Measurements from ENCODE around the gene TTC28. TPM values are rescaled to one million over a fixed set of nuclear protein-coding genes. Genes with fewer than 3 reads are reported as not detected.

The TTC28 gene
- total and polyA plus RNA-seq, 12 donors: 2.1 to 27.7 (median 20.4) TPM

- Histone ChIP-seq H3K27ac (peak overlapping the region in 6 of 10 donors; percentile 19 to 73 (median 54)), H3K36me3 (peaks cover 0 to 92% (median 20%) of the 10 kb centered on the region in 9 donors), H3K4me3 (peak overlapping the region in 1 of 10 donors; percentile 27), H3K9me3 (no peaks in the 10 kb centered on the region), H3K4me1 (peaks cover 0 to 30% (median 17%) of the 10 kb centered on the region in 9 donors), H3K27me3 (no peaks in the 10 kb centered on the region)
- WGBS, 2 donors: 92 to 97% methylated on average over 7 of the region's 7 CpGs
- intact Hi-C loops (cut with DNase I): loop anchor here in 4 of 10 donors (5.0 kb wide), 2 partner anchors 74 to 104 kb away; partner anchors contain the start of gene PITPNB (in 3 of the 4)
- no peak for TF ChIP-seq CTCF (IDR thresholded peaks at IDR 0.05)
- ATAC-seq (no peak), DNase-seq (no peak)
These were observed 687.9 kb downstream of the TTC28 start for GRCh38 chr22:27991586-27992293.

- intact Hi-C loops (cut with DNase I): loop anchor here in 4 of 10 donors (5.0 kb wide), 2 partner anchors 74 to 104 kb away; partner anchors contain the start of gene PITPNB (in 3 of the 4)
- peak; percentile 58 to 79 for DNase-seq
- peaks cover 0 to 30% (median 17%) of the 10 kb centered on the region in 9 donors for H3K4me1 ChIP-seq
- peak; percentile 46 to 70 (median 61) for TF ChIP-seq CTCF (IDR thresholded peaks at IDR 0.05)
- H3K27me3 ChIP-seq: no peaks in the 10 kb centered on the region
- peaks cover 0 to 92% (median 22%) of the 10 kb centered on the region in 9 donors for H3K36me3 ChIP-seq
- H3K9me3 ChIP-seq: no peaks in the 10 kb centered on the region
- peak; percentile 63 to 89 (median 83) for ATAC-seq
- 38 to 52% methylated on average over 12 of the region's 12 CpGs for WGBS, 2 donors
- peak overlapping the region in 9 of 10 donors; percentile 19 to 73 (median 50) for H3K27ac ChIP-seq
- peak overlapping the region in 5 of 10 donors; percentile 0 to 27 (median 11) for H3K4me3 ChIP-seq
These were observed 688.8 kb downstream of the TTC28 start for GRCh38 chr22:27990879-27991278.

GRCh38 chr22:27990451-27990840 lies 689.2 kb downstream of the TTC28 start:
- Histone ChIP-seq H3K27ac (peak overlapping the region in 9 of 10 donors; percentile 19 to 73 (median 50)), H3K4me3 (peak overlapping the region in 5 of 10 donors; percentile 0 to 27 (median 11)), H3K4me1 (peaks cover 0 to 31% (median 17%) of the 10 kb centered on the region in 9 donors), H3K36me3 (peaks cover 0 to 92% (median 19%) of the 10 kb centered on the region in 9 donors), H3K27me3 (no peaks in the 10 kb centered on the region), H3K9me3 (no peaks in the 10 kb centered on the region)
- WGBS, 2 donors: 67 to 84% methylated on average over 15 of the region's 15 CpGs
- no peak for TF ChIP-seq CTCF (IDR thresholded peaks at IDR 0.05)
- DNase-seq: no peak
- peak in 4 of 8 donors; percentile 11 to 26 (median 20) for ATAC-seq
- intact Hi-C loops (cut with DNase I): loop anchor here in 4 of 10 donors (5.0 kb wide), 2 partner anchors 73 to 103 kb away; partner anchors contain the start of gene PITPNB (in 3 of the 4)

- peaks cover 0 to 35% (median 17%) of the 10 kb centered on the region in 9 donors for H3K4me1 ChIP-seq
- H3K4me3 ChIP-seq: no peak overlapping the region
- 95% methylated on average over 15 of the region's 15 CpGs for WGBS, 2 donors
- no peak for TF ChIP-seq CTCF (IDR thresholded peaks at IDR 0.05)
- intact Hi-C loops (cut with DNase I): loop anchor here in 5 of 10 donors (5.0 to 10.0 kb wide), 3 partner anchors 65 to 103 kb away; partner anchors contain the start of gene PITPNB (in 3 of the 5)
- ATAC-seq (no peak), DNase-seq (no peak)
- H3K27ac ChIP-seq: peak overlapping the region in 5 of 10 donors; percentile 44 to 73 (median 59)
- no peaks in the 10 kb centered on the region for H3K9me3 ChIP-seq
- peaks cover 0 to 92% (median 22%) of the 10 kb centered on the region in 9 donors for H3K36me3 ChIP-seq
- no peaks in the 10 kb centered on the region for H3K27me3 ChIP-seq
These were observed 689.7 kb downstream of the TTC28 start for GRCh38 chr22:27989758-27990450.
